SK-N-SH (cell line): ENCODE measurements around the gene VDAC1. TPM values are rescaled to one million over a fixed set of nuclear protein-coding genes. Genes with fewer than 3 reads are reported as not detected.

Source experiments
- CTCF ChIA-PET: fragments of 300-600, 350-600 bp; formaldehyde crosslinking; extraction: SDS; loops from one replicate; lab custom pipeline; 2021; lab: Yijun Ruan, JAX
- POLR2A ChIA-PET: fragments of 350-600 bp; sonication (Branson Sonifier 250); formaldehyde crosslinking; extraction: SDS; loops from one replicate; lab custom pipeline; 2020; ENCODE audit warnings: antibody characterized with exemption, inconsistent platforms; lab: Yijun Ruan, JAX
- DNase-seq: peaks from one replicate; pipeline ENCODE4 v3.0.0; 2012
- H2AFZ ChIP-seq: fragments of 200-600 bp; sonication (generic); 2 replicates; pipeline ENCODE4 v1.8.1; 2016; ENCODE audit warnings: antibody characterized with exemption, mild to moderate bottlenecking, low read depth
- H3F3A ChIP-seq: fragments of 200-600 bp; sonication (generic); replicated peaks from 2 replicates; pipeline ENCODE3; 2016; ENCODE audit warnings: antibody characterized with exemption, mild to moderate bottlenecking; ENCODE audit not compliant: insufficient read depth
- H3K27ac ChIP-seq, 2 experiments: fragments of 200-500 bp in 1 of 2; fragments of 200-600 bp in 1 of 2; sonication (Bioruptor generic) in 1 of 2; sonication (generic), shearing (Covaris generic) in 1 of 2; 2 replicates each; pipeline versions ENCODE4 v1.5.1 to v1.6.1; 2014 to 2016; ENCODE audit warnings: low read depth in 2 of 2, inconsistent platforms in 1 of 2, low read length in 1 of 2, mild to moderate bottlenecking in 1 of 2, mixed read lengths in 1 of 2
- H3K27me3 ChIP-seq: fragments of 200-600 bp; sonication (generic), shearing (Covaris generic); 2 replicates; pipeline ENCODE4 v1.6.1; 2016; ENCODE audit warnings: mixed run types; ENCODE audit not compliant: insufficient read depth
- H3K36me3 ChIP-seq, 2 experiments: fragments of 200-500 bp in 1 of 2; fragments of 200-600 bp in 1 of 2; sonication (Bioruptor generic) in 1 of 2; sonication (generic) in 1 of 2; replicated peaks in 1 of 2; 2 replicates each; pipeline versions ENCODE3 to v1.5.1; 2014 to 2016; ENCODE audit warnings: low read length in 1 of 2, mild to moderate bottlenecking in 1 of 2; ENCODE audit not compliant: insufficient read depth in 2 of 2, control insufficient read depth in 1 of 2
- H3K4me1 ChIP-seq, 2 experiments: fragments of 200-500 bp in 1 of 2; fragments of 200-600 bp in 1 of 2; sonication (Bioruptor generic) in 1 of 2; sonication (generic), shearing (Covaris generic) in 1 of 2; 2 replicates each; pipeline versions ENCODE4 v1.5.1 to v1.6.1; 2014 to 2016; ENCODE audit warnings: low read depth in 1 of 2, low read length in 1 of 2, mixed run types in 1 of 2; ENCODE audit not compliant: insufficient read depth in 2 of 2, control insufficient read depth in 1 of 2
- H3K4me2 ChIP-seq: fragments of 200-600 bp; sonication (generic), shearing (Covaris generic); 2 replicates; pipeline ENCODE4 v1.6.1; 2017; ENCODE audit warnings: mixed run types
- H3K4me3 ChIP-seq, 2 experiments: fragments of 200-500 bp in 1 of 2; fragments of 200-600 bp in 1 of 2; sonication (Bioruptor generic) in 1 of 2; sonication (generic), shearing (Covaris generic) in 1 of 2; 2 replicates each; pipeline versions ENCODE4 v1.5.1 to v1.8.1; 2014 to 2016; ENCODE audit warnings: low read depth in 2 of 2, inconsistent platforms in 1 of 2, low read length in 1 of 2, mild to moderate bottlenecking in 1 of 2, mixed read lengths in 1 of 2, moderate library complexity in 1 of 2
- H3K79me2 ChIP-seq: fragments of 200-600 bp; sonication (generic); 2 replicates; pipeline ENCODE4 v1.8.1; 2017; ENCODE audit warnings: mild to moderate bottlenecking; ENCODE audit not compliant: insufficient read depth
- H3K9ac ChIP-seq: fragments of 200-600 bp; sonication (generic); 2 replicates; pipeline ENCODE4 v1.6.1; 2017; ENCODE audit warnings: mixed run types
- H3K9me2 ChIP-seq: fragments of 200-600 bp; sonication (generic); 2 replicates; pipeline ENCODE4 v1.6.1; 2017; ENCODE audit warnings: mixed run types
- H3K9me3 ChIP-seq: fragments of 200-600 bp; sonication (generic); 2 replicates; pipeline ENCODE4 v1.6.1; 2017; ENCODE audit warnings: mixed run types, mild to moderate bottlenecking, moderate library complexity
- H4K20me1 ChIP-seq: fragments of 200-600 bp; sonication (generic); 2 replicates; pipeline ENCODE4 v1.6.1; 2017; ENCODE audit warnings: mild to moderate bottlenecking, mixed run types; ENCODE audit not compliant: insufficient read depth
- EZH2phosphoT487 ChIP-seq: fragments of 200-600 bp; sonication (generic); IDR thresholded peaks from 2 replicates; pipeline ENCODE4 v1.6.1; 2017; ENCODE audit warnings: low read depth, mixed run types, mild to moderate bottlenecking, antibody characterized with exemption, moderate library complexity, borderline replicate concordance
- FOSL2 ChIP-seq: IDR thresholded peaks from 2 replicates; pipeline ENCODE4 v1.4.0; 2012; ENCODE audit warnings: low read depth, mild to moderate bottlenecking, moderate library complexity, borderline replicate concordance
- FOXM1 ChIP-seq: IDR thresholded peaks from 2 replicates; pipeline ENCODE4 v1.4.0; 2012; ENCODE audit warnings: low read depth, mild to moderate bottlenecking
- IRF3 ChIP-seq: fragments of 150-350 bp; IDR thresholded peaks from 2 replicates; pipeline ENCODE4 v1.6.1; 2016; ENCODE audit warnings: mild to moderate bottlenecking, low read depth, low read length
- JUND ChIP-seq: IDR thresholded peaks from 2 replicates; pipeline ENCODE4 v1.4.0; 2012
- MEF2A ChIP-seq: IDR thresholded peaks from 2 replicates; pipeline ENCODE4 v1.4.0; 2012; ENCODE audit warnings: low read depth, borderline replicate concordance
- NRF1 ChIP-seq: IDR thresholded peaks from 2 replicates; pipeline ENCODE4 v1.6.1; 2012; ENCODE audit warnings: low read depth, mild to moderate bottlenecking, low read length
- POLR2AphosphoS5 ChIP-seq: IDR thresholded peaks from 2 replicates; pipeline ENCODE4 v1.6.1; 2012; ENCODE audit warnings: low read depth, low read length
- REST ChIP-seq: IDR thresholded peaks from 2 replicates; pipeline ENCODE4 v1.6.1; 2012; ENCODE audit warnings: mild to moderate bottlenecking, low read depth, low read length, moderate library complexity
- RFX5 ChIP-seq: IDR thresholded peaks from 2 replicates; pipeline ENCODE4 v1.6.1; 2012; ENCODE audit warnings: mild to moderate bottlenecking, improper control_type of control experiment, low read length
- RXRA ChIP-seq: IDR thresholded peaks from 2 replicates; pipeline ENCODE4 v1.4.0; 2012; ENCODE audit warnings: low read depth, mild to moderate bottlenecking, borderline replicate concordance
- SMC3 ChIP-seq: IDR thresholded peaks from 2 replicates; pipeline ENCODE4 v1.6.1; 2012; ENCODE audit warnings: low read depth, low read length, improper control_type of control experiment
- TAF1 ChIP-seq: IDR thresholded peaks from 2 replicates; pipeline ENCODE4 v1.6.1; 2012; ENCODE audit warnings: low read depth, mild to moderate bottlenecking, low read length, moderate library complexity, borderline replicate concordance
- TCF12 ChIP-seq: IDR thresholded peaks from 2 replicates; pipeline ENCODE4 v1.4.0; 2012
- TEAD4 ChIP-seq: IDR thresholded peaks from 2 replicates; pipeline ENCODE4 v1.4.0; 2012; ENCODE audit warnings: mild to moderate bottlenecking, borderline replicate concordance; ENCODE audit not compliant: insufficient read depth
- USF1 ChIP-seq: IDR thresholded peaks from 2 replicates; pipeline ENCODE4 v1.4.0; 2012; ENCODE audit warnings: low read depth, borderline replicate concordance
- USF2 ChIP-seq: fragments of 150-350 bp; IDR thresholded peaks from 2 replicates; pipeline ENCODE4 v1.6.1; 2017; ENCODE audit warnings: antibody characterized with exemption, low read length, low read depth, borderline replicate concordance
- ZBTB33 ChIP-seq: IDR thresholded peaks from 2 replicates; pipeline ENCODE4 v1.4.0; 2012; ENCODE audit warnings: low read depth, borderline replicate concordance
- WGBS: methylation state at CpG from one replicate; pipeline ENCODE4 v1.1.6; 2017; ENCODE audit warnings: low lambda C conversion rate; 5-methylcytosine and 5-hydroxymethylcytosine counted together
- polyA plus RNA-seq, 3 experiments: library from polyadenylated mRNA; depleted of rRNA; stranded (reverse); fragments of >200 nt; gene quantifications; 2 replicates each; pipeline ENCODE4 v1.2.3, GENCODE V29; 2012

Gene VDAC1
- polyA plus RNA-seq, 1 of the 3 experiments (the other 2 are of a cell fraction), result 166 TPM

GRCh38 chr5:133938929-133939328 lies 65.8 kb downstream of the VDAC1 start:
- no peaks in the 10 kb centered on the region for H4K20me1 ChIP-seq
- H2AFZ ChIP-seq, result no peak overlapping the region
- no peaks in the 10 kb centered on the region for H3K9me2 ChIP-seq
- H3K4me3 ChIP-seq, result no peak overlapping the region
- H3K9me3 ChIP-seq, result no peaks in the 10 kb centered on the region
- H3K4me1 ChIP-seq, result peaks cover 0 to 6% of the 10 kb centered on the region in 2 experiments; a peak in 1 of 4 replicates
- POLR2A ChIA-PET, result no interaction called here
- H3K9ac ChIP-seq, result no peak overlapping the region
- no peak overlapping the region for H3K27ac ChIP-seq
- no peak for DNase-seq
- H3F3A ChIP-seq, result peaks cover 6% of the 10 kb centered on the region
- H3K36me3 ChIP-seq, result no peaks in the 10 kb centered on the region
- TF ChIP-seq TCF12, result no peak
- no peak for TF ChIP-seq TEAD4
- no peak for TF ChIP-seq NRF1
- no peak for TF ChIP-seq SMC3
- no peak for TF ChIP-seq ZBTB33
- TF ChIP-seq USF1, result no peak
- TF ChIP-seq RXRA, result no peak
- no peak for TF ChIP-seq MEF2A
- no peak overlapping the region for H3K4me2 ChIP-seq
- H3K27me3 ChIP-seq, result no peaks in the 10 kb centered on the region
- no peaks in the 10 kb centered on the region for H3K79me2 ChIP-seq
- CTCF ChIA-PET, result interaction anchor here (1.0 to 1.2 kb wide), 2 partner anchors 515 kb away, joined by 3 to 4 read pairs; no protein-coding TSS in a partner anchor
- WGBS, result 50% methylated on average over 3 of the region's 3 CpGs

GRCh38 chr5:133938039-133938821 lies 66.5 kb downstream of the VDAC1 start:
- Histone ChIP-seq H2AFZ (no peak overlapping the region), H3K9me2 (no peaks in the 10 kb centered on the region), H3K4me2 (no peak overlapping the region), H3K27ac (no peak overlapping the region), H3K36me3 (no peaks in the 10 kb centered on the region), H3K79me2 (no peaks in the 10 kb centered on the region), H4K20me1 (no peaks in the 10 kb centered on the region), H3K27me3 (no peaks in the 10 kb centered on the region), H3K9ac (no peak overlapping the region), H3K4me3 (no peak overlapping the region), H3K9me3 (no peaks in the 10 kb centered on the region), H3F3A (peaks cover 6% of the 10 kb centered on the region), H3K4me1 (peaks cover 0 to 7% of the 10 kb centered on the region in 2 experiments; a peak in 1 of 4 replicates)
- no peak for DNase-seq
- ChIA-PET POLR2A (no interaction called here), CTCF (interaction anchor here (0.6 to 1.2 kb wide), 2 partner anchors 514 to 1480 kb away, joined by 3 to 4 read pairs; no protein-coding TSS in a partner anchor)
- WGBS, result 55% methylated on average over 6 of the region's 6 CpGs
- TF ChIP-seq TCF12 (no peak), USF2 (no peak), POLR2AphosphoS5 (no peak), FOSL2 (no peak), SMC3 (no peak), REST (no peak), TAF1 (no peak), EZH2phosphoT487 (no peak), IRF3 (no peak), RFX5 (no peak), FOXM1 (no peak), JUND (no peak), TEAD4 (no peak)
